ENCODE data around the gene ITGB5.

GRCh38 chr3:124813541-124813940, 73.6 kb downstream of the ITGB5 start:
- TF ChIP-seq EZH2 (IDR thresholded peaks at IDR 0.05; ENCODE audit: low read length, missing control alignments), result no peak
- no peak for TF ChIP-seq CTCF (conservative IDR thresholded peaks at IDR 0.05 in 1 of 2, IDR thresholded peaks at IDR 0.05 in 1 of 2; ENCODE audit: low read depth in 1 of 2, low read length in 2 of 2)

All from fibroblast of lung (primary cell).